Vagina (tissue), 2 donors: ENCODE results near the gene ANTXR1. TPM values are rescaled to one million over a fixed set of nuclear protein-coding genes. Genes with fewer than 3 reads are reported as not detected.

ENCODE experiments used
- DNase-seq, 2 donors: peaks; one replicate each; pipeline ENCODE4 v3.0.0-alpha.2; 2017; ENCODE audit errors: extremely low spot score in 2 of 2
- H3K27ac ChIP-seq: fragments of 200-600 bp; sonication (generic); one replicate; pipeline ENCODE4 v1.5.1; 2019
- H3K27me3 ChIP-seq: fragments of 200-600 bp; sonication (generic); one replicate; pipeline ENCODE4 v1.5.1; 2019
- H3K36me3 ChIP-seq, 2 donors: fragments of 200-600 bp; sonication (generic); one replicate each; pipeline ENCODE4 v1.5.1; 2017 to 2019
- H3K4me1 ChIP-seq: fragments of 200-600 bp; sonication (generic); one replicate; pipeline ENCODE4 v1.5.1; 2019
- H3K4me3 ChIP-seq, 2 donors: fragments of 200-600 bp; sonication (generic); 1 replicate in 1 of 2; 2 replicates in 1 of 2; pipeline ENCODE4 v1.5.1; 2016 to 2019
- H3K9me3 ChIP-seq: fragments of 200-600 bp; sonication (generic); one replicate; pipeline ENCODE4 v1.5.1; 2019
- POLR2A ChIP-seq, 2 donors: fragments of 450-650 bp; IDR thresholded peaks; one replicate each; pipeline ENCODE4 v1.6.1; 2017; ENCODE audit warnings: antibody characterized with exemption in 2 of 2, mild to moderate bottlenecking in 2 of 2, moderate library complexity in 2 of 2
- POLR2AphosphoS5 ChIP-seq, 2 donors: sonication (generic); formaldehyde crosslinking; IDR thresholded peaks; one replicate each; pipeline ENCODE4 v1.9.0; 2017; ENCODE audit warnings: antibody characterized with exemption in 2 of 2, mild to moderate bottlenecking in 2 of 2, low read depth in 1 of 2; ENCODE audit not compliant: insufficient read depth in 1 of 2
- intact Hi-C: fragments of 100-400 bp; cut with DNase I; formaldehyde crosslinking; loops from one replicate; pipeline ENCODE4 v1.15.1; 2023
- total RNA-seq: library from RNA; depleted of rRNA; stranded (reverse); fragments of >200 nt; gene quantifications from one replicate; pipeline ENCODE4 v1.2.3, GENCODE V29; 2016
- TF ChIP-seq, protein P1 (sequence below), 3 experiments: fragments of 450-650 bp in 2 of 3; fragments of 200-600 bp in 1 of 3; sonication (generic) in 1 of 3; IDR thresholded peaks; one replicate each; pipeline ENCODE4 v1.5.1; 2017 to 2019; ENCODE audit warnings: antibody characterized with exemption in 3 of 3, mild to moderate bottlenecking in 2 of 3, moderate library complexity in 2 of 3

ANTXR1 gene
- total RNA-seq, 1 donor from 2014 or later: 102 TPM

DNA sequence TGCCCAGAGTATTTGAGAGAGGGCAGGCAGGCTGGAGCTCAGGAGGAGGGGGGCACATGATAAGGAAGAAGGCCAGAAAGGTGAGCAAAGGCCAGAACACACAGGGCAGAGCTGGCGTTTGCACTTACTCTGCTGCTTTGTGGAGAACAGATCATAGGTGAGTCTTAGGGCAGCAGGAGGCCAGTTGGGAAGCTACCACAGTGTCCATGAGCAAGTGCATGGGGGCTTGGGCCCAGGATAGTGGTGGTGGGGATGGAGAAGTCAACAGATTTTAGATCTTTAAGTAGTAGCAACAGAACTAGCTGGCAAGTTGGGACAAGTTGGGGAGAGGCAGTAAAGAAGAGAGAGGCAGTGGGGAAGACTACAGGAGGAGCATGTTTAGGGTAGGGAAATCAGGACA is 168.0 kb downstream of the ANTXR1 start:
- peak overlapping the region; percentile 42 for H3K27ac ChIP-seq
- TF ChIP-seq, protein P1, sequence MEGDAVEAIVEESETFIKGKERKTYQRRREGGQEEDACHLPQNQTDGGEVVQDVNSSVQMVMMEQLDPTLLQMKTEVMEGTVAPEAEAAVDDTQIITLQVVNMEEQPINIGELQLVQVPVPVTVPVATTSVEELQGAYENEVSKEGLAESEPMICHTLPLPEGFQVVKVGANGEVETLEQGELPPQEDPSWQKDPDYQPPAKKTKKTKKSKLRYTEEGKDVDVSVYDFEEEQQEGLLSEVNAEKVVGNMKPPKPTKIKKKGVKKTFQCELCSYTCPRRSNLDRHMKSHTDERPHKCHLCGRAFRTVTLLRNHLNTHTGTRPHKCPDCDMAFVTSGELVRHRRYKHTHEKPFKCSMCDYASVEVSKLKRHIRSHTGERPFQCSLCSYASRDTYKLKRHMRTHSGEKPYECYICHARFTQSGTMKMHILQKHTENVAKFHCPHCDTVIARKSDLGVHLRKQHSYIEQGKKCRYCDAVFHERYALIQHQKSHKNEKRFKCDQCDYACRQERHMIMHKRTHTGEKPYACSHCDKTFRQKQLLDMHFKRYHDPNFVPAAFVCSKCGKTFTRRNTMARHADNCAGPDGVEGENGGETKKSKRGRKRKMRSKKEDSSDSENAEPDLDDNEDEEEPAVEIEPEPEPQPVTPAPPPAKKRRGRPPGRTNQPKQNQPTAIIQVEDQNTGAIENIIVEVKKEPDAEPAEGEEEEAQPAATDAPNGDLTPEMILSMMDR (IDR thresholded peaks at IDR 0.05): no peak
- no peak for TF ChIP-seq POLR2AphosphoS5 (IDR thresholded peaks at IDR 0.05; ENCODE audit: insufficient read depth in 1 of 2, low read depth in 1 of 2)
- no peak for TF ChIP-seq POLR2A (IDR thresholded peaks at IDR 0.05)
- no peaks in the 10 kb centered on the region for H3K27me3 ChIP-seq
- DNase-seq: no peak
- intact Hi-C loops: no loop called here
- no peaks in the 10 kb centered on the region for H3K9me3 ChIP-seq
- H3K4me1 ChIP-seq: peaks cover 43% of the 10 kb centered on the region
- no peak overlapping the region for H3K4me3 ChIP-seq
- peaks cover 0 to 20% of the 10 kb centered on the region in 2 donors for H3K36me3 ChIP-seq

DNA sequence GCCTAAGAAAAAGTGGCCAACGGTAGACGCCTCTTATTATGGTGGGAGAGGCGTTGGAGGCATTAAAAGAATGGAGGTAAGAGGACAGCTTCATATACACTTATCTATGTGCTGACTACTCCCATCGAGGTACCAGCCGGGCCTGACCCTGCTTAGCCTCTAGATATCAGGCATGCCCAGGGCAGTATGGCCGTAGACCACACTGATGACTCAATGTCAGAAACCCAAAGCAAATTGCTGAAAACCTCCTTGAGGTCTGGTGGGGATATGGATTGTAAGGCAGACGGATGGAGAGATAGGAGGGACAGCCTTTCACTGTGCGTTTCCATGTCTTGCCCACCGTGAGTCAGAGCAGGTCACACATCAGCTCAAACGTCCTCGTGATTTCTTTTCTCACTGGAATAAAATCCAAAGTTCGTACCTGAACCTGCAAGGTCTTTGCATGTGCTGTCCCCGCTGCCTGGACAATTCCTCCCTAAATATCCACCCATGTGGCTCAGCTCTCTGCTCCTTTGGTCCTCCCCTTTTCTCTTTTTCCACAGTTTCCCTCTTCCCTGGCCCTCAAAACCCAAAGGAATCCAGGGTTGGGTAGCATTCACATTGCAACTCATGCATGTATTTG is 168.9 kb downstream of the ANTXR1 start:
- no peak for DNase-seq
- no peaks in the 10 kb centered on the region for H3K27me3 ChIP-seq
- H3K4me3 ChIP-seq: no peak overlapping the region
- no peak overlapping the region for H3K27ac ChIP-seq
- peaks cover 0 to 20% of the 10 kb centered on the region in 2 donors for H3K36me3 ChIP-seq
- TF ChIP-seq POLR2A (IDR thresholded peaks at IDR 0.05) (no peak), POLR2AphosphoS5 (IDR thresholded peaks at IDR 0.05; ENCODE audit: insufficient read depth in 1 of 2, low read depth in 1 of 2) (no peak)
- TF ChIP-seq, protein P1 (IDR thresholded peaks at IDR 0.05): no peak
- H3K4me1 ChIP-seq: peaks cover 38% of the 10 kb centered on the region
- intact Hi-C loops: no loop called here
- H3K9me3 ChIP-seq: no peaks in the 10 kb centered on the region

DNA sequence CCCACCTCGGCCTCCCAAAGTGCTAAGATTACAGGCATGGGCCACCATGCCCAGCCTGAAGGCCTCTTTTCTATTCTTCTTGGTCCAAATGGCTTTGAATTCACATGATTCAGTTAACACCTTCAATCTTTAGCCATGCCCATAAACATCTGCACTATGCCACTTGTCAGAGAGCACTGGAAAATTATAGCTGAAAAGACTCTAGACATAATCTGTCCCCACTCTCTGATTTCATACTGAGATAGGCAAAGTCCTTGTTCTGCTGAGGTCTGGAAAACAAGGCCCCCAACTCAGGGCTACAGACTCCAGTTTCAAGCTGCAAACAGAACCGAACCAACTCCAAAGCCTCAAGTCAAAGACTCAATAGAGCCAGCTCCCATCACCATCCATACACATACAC is 170.7 kb downstream of the ANTXR1 start:
- peaks cover 0 to 20% of the 10 kb centered on the region in 2 donors for H3K36me3 ChIP-seq
- intact Hi-C loops: no loop called here
- no peak overlapping the region for H3K4me3 ChIP-seq
- no peak for DNase-seq
- TF ChIP-seq, protein P1 (IDR thresholded peaks at IDR 0.05): no peak
- no peak for TF ChIP-seq POLR2A (IDR thresholded peaks at IDR 0.05)
- TF ChIP-seq POLR2AphosphoS5 (IDR thresholded peaks at IDR 0.05; ENCODE audit: insufficient read depth in 1 of 2, low read depth in 1 of 2): no peak
- H3K4me1 ChIP-seq: peaks cover 22% of the 10 kb centered on the region
- H3K27ac ChIP-seq: peak overlapping the region; percentile 48
- H3K9me3 ChIP-seq: no peaks in the 10 kb centered on the region
- H3K27me3 ChIP-seq: no peaks in the 10 kb centered on the region

DNA sequence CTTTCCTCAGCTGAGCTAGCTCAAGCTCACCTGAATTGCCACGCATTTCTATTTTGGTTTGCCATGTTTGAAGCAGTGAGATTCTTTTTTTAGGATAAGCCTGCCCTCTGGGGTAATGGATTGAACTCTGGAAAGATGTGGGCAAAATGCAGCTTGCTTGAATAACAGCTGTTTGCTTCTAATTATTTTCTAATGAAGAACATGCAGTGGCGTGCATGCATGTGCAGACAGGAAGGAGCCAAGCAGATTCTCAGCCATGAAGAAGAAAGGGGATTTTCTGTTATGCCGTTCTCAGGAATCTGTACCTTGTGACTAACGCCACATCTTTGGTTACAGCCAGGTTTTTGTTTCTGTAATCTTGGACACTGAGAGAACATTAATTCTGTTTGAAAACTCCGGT is 171.2 kb downstream of the ANTXR1 start:
- Histone ChIP-seq H3K9me3 (no peaks in the 10 kb centered on the region), H3K4me3 (no peak overlapping the region), H3K36me3 (peaks cover 0 to 20% of the 10 kb centered on the region in 2 donors), H3K4me1 (peaks cover 21% of the 10 kb centered on the region), H3K27me3 (no peaks in the 10 kb centered on the region), H3K27ac (peak overlapping the region; percentile 48)
- intact Hi-C loops: no loop called here
- DNase-seq: no peak
- no peak for TF ChIP-seq POLR2A (IDR thresholded peaks at IDR 0.05)
- TF ChIP-seq, protein P1 (IDR thresholded peaks at IDR 0.05): no peak
- TF ChIP-seq POLR2AphosphoS5 (IDR thresholded peaks at IDR 0.05; ENCODE audit: insufficient read depth in 1 of 2, low read depth in 1 of 2): no peak

DNA sequence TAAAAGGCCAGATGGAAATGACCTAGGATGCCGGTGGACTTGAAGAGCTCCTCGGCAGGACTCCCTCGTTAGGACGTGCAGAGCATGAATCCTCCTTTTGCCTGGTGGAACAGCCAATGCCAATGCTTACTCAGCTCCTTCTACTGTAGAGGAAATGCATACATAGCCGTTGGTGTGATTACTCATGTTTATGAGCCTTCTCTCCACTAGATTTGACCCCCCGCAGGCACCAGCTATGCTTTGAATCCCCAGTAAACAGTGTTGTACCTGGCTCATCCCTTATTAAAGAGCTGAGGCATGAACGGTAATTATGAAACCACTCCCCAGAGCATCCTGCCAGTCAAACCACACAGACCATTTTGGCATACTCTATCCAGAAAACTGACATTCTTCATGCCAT is 172.8 kb downstream of the ANTXR1 start:
- DNase-seq: no peak
- peak overlapping the region; percentile 35 for H3K27ac ChIP-seq
- H3K27me3 ChIP-seq: no peaks in the 10 kb centered on the region
- peaks cover 21% of the 10 kb centered on the region for H3K4me1 ChIP-seq
- H3K4me3 ChIP-seq: no peak overlapping the region
- intact Hi-C loops: no loop called here
- no peaks in the 10 kb centered on the region for H3K9me3 ChIP-seq
- TF ChIP-seq POLR2A (IDR thresholded peaks at IDR 0.05) (no peak), POLR2AphosphoS5 (IDR thresholded peaks at IDR 0.05; ENCODE audit: insufficient read depth in 1 of 2, low read depth in 1 of 2) (no peak)
- TF ChIP-seq, protein P1 (IDR thresholded peaks at IDR 0.05): no peak
- peaks cover 0 to 20% of the 10 kb centered on the region in 2 donors for H3K36me3 ChIP-seq
